H1 (cell line): ENCODE data around the gene SIPA1L3.
A peak's percentile ranks its signal among the peaks of the same experiment; 100 is the strongest.

Experiments used
- ATF3 ChIP-seq: IDR thresholded peaks from 2 replicates; pipeline ENCODE4 v1.6.1; 2011; ENCODE audit warnings: low read depth, mild to moderate bottlenecking, low read length; ENCODE audit not compliant: insufficient read depth
- CTCF ChIP-seq, 3 experiments: IDR thresholded peaks; 1 replicate in 2 of 3; 2 replicates in 1 of 3; pipeline versions ENCODE4 v1.5.1 to v1.6.1; 2011; ENCODE audit warnings: low read length in 3 of 3, mild to moderate bottlenecking in 3 of 3, inconsistent platforms in 2 of 3, low read depth in 1 of 3, moderate library complexity in 1 of 3; ENCODE audit not compliant: insufficient read depth in 1 of 3; ENCODE audit errors: control extremely low read depth in 1 of 3
- RAD21 ChIP-seq, 2 experiments: IDR thresholded peaks in 1 of 2; conservative IDR thresholded peaks in 1 of 2; 2 replicates each; pipeline ENCODE4 v1.6.1; 2011; ENCODE audit warnings: low read depth in 2 of 2, low read length in 2 of 2, improper control_type of control experiment in 1 of 2, inconsistent platforms in 1 of 2, mild to moderate bottlenecking in 1 of 2, moderate library complexity in 1 of 2

GRCh38 chr19:38033658-38034491 is 126.9 kb downstream of the SIPA1L3 start:
- TF ChIP-seq ATF3 (no peak), RAD21 (IDR thresholded peaks at IDR 0.05 in 1 of 2, conservative IDR thresholded peaks at IDR 0.05 in 1 of 2; ENCODE audit: low read depth in 2 of 2, low read length in 2 of 2) (peak; percentile 40 to 48; a peak in 3 of 4 replicates), CTCF (IDR thresholded peaks at IDR 0.05; ENCODE audit: control extremely low read depth in 1 of 3, insufficient read depth in 1 of 3, low read depth in 1 of 3, low read length in 3 of 3) (peak; percentile 32 to 55 (median 41))
